Thymus (tissue), 11 donors: ENCODE measurements around the gene TGFA. TPM values are rescaled to one million over a fixed set of nuclear protein-coding genes. Genes with fewer than 3 reads are reported as not detected.

Experiments
- DNase-seq, 9 donors: peaks; one replicate each; pipeline ENCODE4 v3.0.0-alpha.2; 2013; ENCODE audit warnings: low spot score in 9 of 9, low read depth in 6 of 9, missing footprints in 1 of 9
- H3K27ac ChIP-seq, 2 donors: one replicate each; pipeline ENCODE4 v1.5.1; 2013; ENCODE audit warnings: control low read depth in 1 of 2, low read depth in 1 of 2, low read length in 1 of 2, mild to moderate bottlenecking in 1 of 2, moderate library complexity in 1 of 2
- H3K27me3 ChIP-seq, 2 donors: one replicate each; pipeline ENCODE4 v1.5.1; 2013; ENCODE audit warnings: low read length in 1 of 2; ENCODE audit not compliant: control insufficient read depth in 2 of 2, insufficient read depth in 1 of 2
- H3K36me3 ChIP-seq, 2 donors: one replicate each; pipeline ENCODE4 v1.5.1; 2013; ENCODE audit warnings: low read length in 1 of 2, mild to moderate bottlenecking in 1 of 2, moderate library complexity in 1 of 2; ENCODE audit not compliant: control insufficient read depth in 2 of 2, insufficient read depth in 2 of 2
- H3K4me1 ChIP-seq, 2 donors: one replicate each; pipeline ENCODE4 v1.5.1; 2013; ENCODE audit warnings: low read length in 2 of 2; ENCODE audit not compliant: control insufficient read depth in 2 of 2, insufficient read depth in 2 of 2
- H3K4me3 ChIP-seq, 2 donors: one replicate each; pipeline ENCODE4 v1.5.1; 2013; ENCODE audit warnings: low read length in 2 of 2, control low read depth in 1 of 2, mild to moderate bottlenecking in 1 of 2
- H3K9me3 ChIP-seq, 2 donors: one replicate each; pipeline ENCODE4 v1.5.1; 2013; ENCODE audit warnings: low read length in 1 of 2, mild to moderate bottlenecking in 1 of 2; ENCODE audit not compliant: control insufficient read depth in 2 of 2, insufficient read depth in 1 of 2
- WGBS: extraction: QIAGEN DNeasy Blood & Tissue Kit; methylation state at CpG from one replicate; pipeline ENCODE4 v1.1.7; 2013; 5-methylcytosine and 5-hydroxymethylcytosine counted together
- polyA plus RNA-seq: library from polyadenylated mRNA; stranded (reverse); fragments of 200-250 nt; gene quantifications from one replicate; pipeline ENCODE4 v1.2.3, GENCODE V29; 2013
- total RNA-seq: library from RNA; stranded (reverse); fragments of 120-200 nt; gene quantifications from one replicate; pipeline ENCODE4 v1.2.4, GENCODE V29; 2013
- donor health status: healthy.

The TGFA gene
- total and polyA plus RNA-seq, 2 donors: 1.6 to 4.8 TPM

- no peaks in the 10 kb centered on the region for H3K27me3 ChIP-seq
- no peak for DNase-seq
- no peak overlapping the region for H3K4me3 ChIP-seq
- H3K4me1 ChIP-seq: peaks cover 0 to 9% of the 10 kb centered on the region in 2 donors
- H3K36me3 ChIP-seq: no peaks in the 10 kb centered on the region
- no peaks in the 10 kb centered on the region for H3K9me3 ChIP-seq
- H3K27ac ChIP-seq: no peak overlapping the region
- 92% methylated on average over 8 of the region's 8 CpGs for WGBS
Measured at GRCh38 chr2:70511971-70512729, 41.5 kb downstream of the TGFA start.

- no peaks in the 10 kb centered on the region for H3K36me3 ChIP-seq
- no peak overlapping the region for H3K4me3 ChIP-seq
- H3K4me1 ChIP-seq: no peaks in the 10 kb centered on the region
- H3K9me3 ChIP-seq: no peaks in the 10 kb centered on the region
- no peak for DNase-seq
- 97% methylated on average over 1 of the region's 1 CpG for WGBS
- H3K27me3 ChIP-seq: no peaks in the 10 kb centered on the region
- no peak overlapping the region for H3K27ac ChIP-seq
Measured at GRCh38 chr2:70510313-70510712, 43.3 kb downstream of the TGFA start.

GRCh38 chr2:70509565-70509964 lies 44.1 kb downstream of the TGFA start:
- WGBS: 97% methylated on average over 3 of the region's 3 CpGs
- Histone ChIP-seq H3K4me1 (no peaks in the 10 kb centered on the region), H3K27ac (no peak overlapping the region), H3K36me3 (no peaks in the 10 kb centered on the region), H3K4me3 (no peak overlapping the region), H3K27me3 (no peaks in the 10 kb centered on the region), H3K9me3 (no peaks in the 10 kb centered on the region)
- no peak for DNase-seq

GRCh38 chr2:70508711-70509462 lies 44.7 kb downstream of the TGFA start:
- H3K36me3 ChIP-seq: no peaks in the 10 kb centered on the region
- 95% methylated on average over 7 of the region's 7 CpGs for WGBS
- H3K4me1 ChIP-seq: no peaks in the 10 kb centered on the region
- no peaks in the 10 kb centered on the region for H3K27me3 ChIP-seq
- no peak for DNase-seq
- no peak overlapping the region for H3K27ac ChIP-seq
- no peak overlapping the region for H3K4me3 ChIP-seq
- no peaks in the 10 kb centered on the region for H3K9me3 ChIP-seq

- Histone ChIP-seq H3K27me3 (no peaks in the 10 kb centered on the region), H3K36me3 (no peaks in the 10 kb centered on the region), H3K4me3 (no peak overlapping the region), H3K4me1 (no peaks in the 10 kb centered on the region), H3K27ac (no peak overlapping the region), H3K9me3 (no peaks in the 10 kb centered on the region)
- DNase-seq: no peak
- 96% methylated on average over 8 of the region's 8 CpGs for WGBS
Measured at GRCh38 chr2:70505613-70506391, 47.8 kb downstream of the TGFA start.

GRCh38 chr2:70504750-70505149 lies 48.9 kb downstream of the TGFA start:
- H3K9me3 ChIP-seq: no peaks in the 10 kb centered on the region
- no peaks in the 10 kb centered on the region for H3K4me1 ChIP-seq
- no peak for DNase-seq
- no peak overlapping the region for H3K4me3 ChIP-seq
- no peaks in the 10 kb centered on the region for H3K36me3 ChIP-seq
- H3K27me3 ChIP-seq: no peaks in the 10 kb centered on the region
- H3K27ac ChIP-seq: no peak overlapping the region

GRCh38 chr2:70503896-70504295 lies 49.7 kb downstream of the TGFA start:
- Histone ChIP-seq H3K27me3 (no peaks in the 10 kb centered on the region), H3K9me3 (no peaks in the 10 kb centered on the region), H3K36me3 (no peaks in the 10 kb centered on the region), H3K27ac (no peak overlapping the region), H3K4me3 (no peak overlapping the region), H3K4me1 (no peaks in the 10 kb centered on the region)
- no peak for DNase-seq
- WGBS: 94% methylated on average over 4 of the region's 4 CpGs

GRCh38 chr2:70501728-70502127 lies 51.9 kb downstream of the TGFA start:
- Histone ChIP-seq H3K4me1 (no peaks in the 10 kb centered on the region), H3K9me3 (no peaks in the 10 kb centered on the region), H3K4me3 (no peak overlapping the region), H3K27ac (no peak overlapping the region), H3K36me3 (no peaks in the 10 kb centered on the region), H3K27me3 (no peaks in the 10 kb centered on the region)
- 80% methylated on average over 4 of the region's 4 CpGs for WGBS
- no peak for DNase-seq

- Histone ChIP-seq H3K4me1 (no peaks in the 10 kb centered on the region), H3K27ac (no peak overlapping the region), H3K27me3 (no peaks in the 10 kb centered on the region), H3K9me3 (no peaks in the 10 kb centered on the region), H3K4me3 (no peak overlapping the region), H3K36me3 (no peaks in the 10 kb centered on the region)
- DNase-seq: no peak
- WGBS: 100% methylated on average over 1 of the region's 1 CpG
Measured at GRCh38 chr2:70501215-70501614, 52.4 kb downstream of the TGFA start.
